Testis (tissue), 3 donors: ENCODE data around the gene OTOGL. TPM values are rescaled to one million over a fixed set of nuclear protein-coding genes. Genes with fewer than 3 reads are reported as not detected.
"Not testable (repeated sequence)": the region's sequence is repeated elsewhere in the genome, so short reads cannot be mapped to it uniquely, and the experiment has no call there.

Experiments
- DNase-seq: peaks from one replicate; pipeline ENCODE4 v3.0.0-alpha.2; 2019
- H3K27ac ChIP-seq, 2 donors: fragments of 200-600 bp; sonication (generic); one replicate each; pipeline ENCODE4 v1.5.1; 2019
- H3K27me3 ChIP-seq: fragments of 200-600 bp; sonication (generic); one replicate; pipeline ENCODE4 v1.5.1; 2019
- H3K36me3 ChIP-seq: fragments of 200-600 bp; sonication (generic); one replicate; pipeline ENCODE4 v1.5.1; 2017; ENCODE audit warnings: low read depth; ENCODE audit errors: missing control alignments
- H3K4me1 ChIP-seq: fragments of 200-600 bp; sonication (generic); one replicate; pipeline ENCODE4 v1.5.1; 2019
- H3K4me3 ChIP-seq, 2 donors: fragments of 200-600 bp; sonication (generic); one replicate each; pipeline ENCODE4 v1.5.1; 2017 to 2019
- H3K9me3 ChIP-seq: fragments of 200-600 bp; sonication (generic); one replicate; pipeline ENCODE4 v1.5.1; 2017
- CTCF ChIP-seq, 3 experiments: fragments of 450-650 bp in 2 of 3; fragments of 200-600 bp in 1 of 3; sonication (generic) in 1 of 3; IDR thresholded peaks; one replicate each; pipeline ENCODE4 v1.5.1; 2016 to 2019; ENCODE audit warnings: antibody characterized with exemption in 3 of 3, mild to moderate bottlenecking in 2 of 3, moderate library complexity in 1 of 3
- POLR2A ChIP-seq: fragments of 450-650 bp; IDR thresholded peaks from one replicate; pipeline ENCODE4 v1.6.1; 2017; ENCODE audit warnings: antibody characterized with exemption, mild to moderate bottlenecking, moderate library complexity
- WGBS, 2 donors: methylation state at CpG; one replicate each; pipeline ENCODE4 v1.1.5; 2018; 5-methylcytosine and 5-hydroxymethylcytosine counted together
- intact Hi-C: fragments of 100-400 bp; cut with DNase I; formaldehyde crosslinking; loops from one replicate; pipeline ENCODE4 v1.15.1; 2023; ENCODE audit warnings: low total_unique reads
- polyA plus RNA-seq: library from polyadenylated mRNA; stranded (reverse); fragments of 350-450 nt; fragmentation: Illumina TruSeq; extraction: RNeasy Lipid Tissue Mini Kit (QIAGEN cat#74804); gene quantifications from one replicate; pipeline ENCODE4 v1.2.3, GENCODE V29; 2014; ENCODE audit warnings: low read depth, low replicate concordance; ENCODE audit not compliant: insufficient read depth
- total RNA-seq, 2 donors: library from RNA; depleted of rRNA; stranded (reverse); fragments of >200 nt; gene quantifications; one replicate each; pipeline ENCODE4 v1.2.3, GENCODE V29; 2016

Gene OTOGL
- total and polyA plus RNA-seq, 3 donors from 2014 or later = 0.87 to 0.88 (median 0.87) TPM

- no peak for DNase-seq
- Histone ChIP-seq H3K4me3 (no peak overlapping the region), H3K27ac (no peak overlapping the region), H3K36me3 (no peaks in the 10 kb centered on the region), H3K27me3 (no peaks in the 10 kb centered on the region), H3K9me3 (no peaks in the 10 kb centered on the region), H3K4me1 (no peaks in the 10 kb centered on the region)
- intact Hi-C loops = no loop called here
- WGBS, 2 donors = 46 to 54% methylated on average over 2 of the region's 2 CpGs
- TF ChIP-seq CTCF (IDR thresholded peaks at IDR 0.05) (no peak), POLR2A (no peak)
Observed at GRCh38 chr12:80142640-80143039, 43.3 kb downstream of the OTOGL start.

- WGBS, 2 donors = 87 to 92% methylated on average over 4 of the region's 4 CpGs
- Histone ChIP-seq H3K4me1 (no peaks in the 10 kb centered on the region), H3K4me3 (no peak overlapping the region), H3K27ac (no peak overlapping the region), H3K9me3 (no peaks in the 10 kb centered on the region), H3K36me3 (no peaks in the 10 kb centered on the region), H3K27me3 (no peaks in the 10 kb centered on the region)
- no peak for DNase-seq
- intact Hi-C loops = no loop called here
- no peak for TF ChIP-seq POLR2A
- TF ChIP-seq CTCF (IDR thresholded peaks at IDR 0.05) = no peak
Observed at GRCh38 chr12:80143537-80143936, 44.2 kb downstream of the OTOGL start.

GRCh38 chr12:80149547-80150313, 50.4 kb downstream of the OTOGL start:
- H3K27me3 ChIP-seq, H3K27ac ChIP-seq, H3K4me1 ChIP-seq, intact Hi-C loops, H3K36me3 ChIP-seq, DNase-seq, H3K4me3 ChIP-seq, H3K9me3 ChIP-seq: not testable (repeated sequence)
- WGBS, 2 donors = 92 to 96% methylated on average over 7 to 20 of the region's 26 CpGs

GRCh38 chr12:80151131-80151530, 51.8 kb downstream of the OTOGL start:
- H3K27ac ChIP-seq = no peak overlapping the region
- intact Hi-C loops = no loop called here
- WGBS, 2 donors = 87 to 96% methylated on average over 2 of the region's 2 CpGs
- no peak for DNase-seq
- H3K4me1 ChIP-seq = no peaks in the 10 kb centered on the region
- H3K27me3 ChIP-seq = no peaks in the 10 kb centered on the region
- no peak for TF ChIP-seq CTCF (IDR thresholded peaks at IDR 0.05)
- TF ChIP-seq POLR2A = no peak
- H3K36me3 ChIP-seq = no peaks in the 10 kb centered on the region
- no peak overlapping the region for H3K4me3 ChIP-seq
- H3K9me3 ChIP-seq = no peaks in the 10 kb centered on the region

GRCh38 chr12:80154261-80154660, 54.9 kb downstream of the OTOGL start:
- intact Hi-C loops = no loop called here
- Histone ChIP-seq H3K4me3 (no peak overlapping the region), H3K36me3 (no peaks in the 10 kb centered on the region), H3K9me3 (no peaks in the 10 kb centered on the region), H3K4me1 (no peaks in the 10 kb centered on the region), H3K27ac (no peak overlapping the region), H3K27me3 (no peaks in the 10 kb centered on the region)
- no peak for DNase-seq
- TF ChIP-seq POLR2A (no peak), CTCF (IDR thresholded peaks at IDR 0.05) (no peak)
- 54 to 55% methylated on average over 1 of the region's 1 CpG for WGBS, 2 donors
